Caco-2 (cell line): ENCODE results near the gene TNFRSF21. TPM values are rescaled to one million over a fixed set of nuclear protein-coding genes. Genes with fewer than 3 reads are reported as not detected.

Experiments used
- BruUV-seq: library from RNA; stranded (reverse); fragments of 400-500 nt; replicated peaks from 2 replicates; lab custom pipeline; 2021; lab: Mats Ljungman, UMichigan
- CTCF ChIA-PET: fragments of 300-600 bp; sonication (Branson Sonifier 250); formaldehyde crosslinking; loops from one replicate; lab custom pipeline; 2022; ENCODE audit warnings: antibody characterized with exemption; lab: Charles Lee
- POLR2A ChIA-PET: fragments of 300-600 bp; sonication (Branson Sonifier 250); formaldehyde crosslinking; loops from one replicate; lab custom pipeline; 2022; ENCODE audit warnings: antibody characterized with exemption; lab: Charles Lee
- DNase-seq, 2 experiments: peaks; one replicate each; pipeline versions ENCODE4 v3.0.0 to v3.0.0-alpha.2; 2020 to 2022
- H3K27me3 ChIP-seq: replicated peaks from 2 replicates; pipeline ENCODE4 v1.6.0; 2011; ENCODE audit warnings: low read length; ENCODE audit not compliant: control insufficient read depth, insufficient read depth
- H3K36me3 ChIP-seq: 2 replicates; pipeline ENCODE4 v1.5.1; 2011; ENCODE audit warnings: low read length; ENCODE audit not compliant: control insufficient read depth, insufficient read depth
- H3K4me1 ChIP-seq: fragments of 250-450 bp; sonication (Bioruptor Pico); 2 replicates; pipeline ENCODE4 v1.5.1; 2020; ENCODE audit warnings: mild to moderate bottlenecking
- H3K4me3 ChIP-seq: 2 replicates; pipeline ENCODE4 v1.5.1; 2011; ENCODE audit warnings: low read depth, mild to moderate bottlenecking, control low read depth, low read length
- H3K9me3 ChIP-seq: fragments of 250-450 bp; sonication (Bioruptor Pico); 2 replicates; pipeline ENCODE4 v1.5.1; 2020; ENCODE audit warnings: mild to moderate bottlenecking, moderate library complexity
- H3K27ac Mint-ChIP-seq: one replicate; pipeline ENCODE4 v1.8.0; 2022; ENCODE audit warnings: mixed read lengths; ENCODE audit not compliant: unreplicated experiment
- H3K27me3 Mint-ChIP-seq: one replicate; pipeline ENCODE4 v1.8.0; 2022; ENCODE audit warnings: mixed read lengths; ENCODE audit not compliant: insufficient read depth, unreplicated experiment
- H3K36me3 Mint-ChIP-seq: one replicate; pipeline ENCODE4 v1.8.0; 2022; ENCODE audit warnings: mild to moderate bottlenecking, mixed read lengths; ENCODE audit not compliant: insufficient read depth, unreplicated experiment
- H3K4me1 Mint-ChIP-seq: one replicate; pipeline ENCODE4 v1.8.0; 2022; ENCODE audit warnings: low read depth, mixed read lengths; ENCODE audit not compliant: unreplicated experiment
- H3K4me3 Mint-ChIP-seq: one replicate; pipeline ENCODE4 v1.8.0; 2022; ENCODE audit warnings: mild to moderate bottlenecking, moderate library complexity, mixed read lengths; ENCODE audit not compliant: unreplicated experiment
- H3K9me3 Mint-ChIP-seq: one replicate; pipeline ENCODE4 v1.8.0; 2022; ENCODE audit warnings: mixed read lengths; ENCODE audit not compliant: unreplicated experiment
- CTCF ChIP-seq, 2 experiments: fragments of 200-600 bp in 1 of 2; IDR thresholded peaks; 1 replicate in 1 of 2; 2 replicates in 1 of 2; pipeline versions ENCODE4 v1.5.1 to v1.8.0; 2011 to 2022; ENCODE audit warnings: antibody characterized with exemption in 1 of 2, control low read depth in 1 of 2, inconsistent platforms in 1 of 2, low read depth in 1 of 2, low read length in 1 of 2, mild to moderate bottlenecking in 1 of 2, moderate library complexity in 1 of 2; ENCODE audit not compliant: insufficient read depth in 1 of 2, severe bottlenecking in 1 of 2, unreplicated experiment in 1 of 2
- intact Hi-C: fragments of 100-400 bp; cut with micrococcal nuclease; formaldehyde crosslinking; loops from one replicate; pipeline ENCODE4 v1.10.0; 2022; ENCODE audit not compliant: unreplicated experiment
- total RNA-seq: library from RNA; stranded (reverse); gene quantifications from 2 replicates; pipeline ENCODE4 v1.2.3, GENCODE V29; 2022

Gene TNFRSF21
- total RNA-seq, 1 experiment from 2014 or later = 60.8 TPM

GRCh38 chr6:47187893-47188587 is 121.7 kb downstream of the TNFRSF21 start:
- POLR2A ChIA-PET = no interaction called here
- Histone ChIP-seq H3K4me1 (peaks cover 41% of the 10 kb centered on the region), H3K9me3 (0 out of 2 replicates have a peak, but pooled peaks cover 5% of the 10 kb centered on the region), H3K4me3 (no peak overlapping the region), H3K36me3 (no peaks in the 10 kb centered on the region; the same call in 1 of the 2 replicates), H3K27me3 (no peaks in the 10 kb centered on the region)
- no TSS peak for BruUV-seq
- intact Hi-C loops = loop anchor here (1.0 to 5.0 kb wide), 8 partner anchors 35 to 174 kb away; no protein-coding TSS in a partner anchor
- Mint-ChIP-seq H3K36me3 (peaks cover 14% of the 10 kb centered on the region), H3K4me1 (peaks cover 40% of the 10 kb centered on the region), H3K27me3 (no peaks in the 10 kb centered on the region), H3K4me3 (peak overlapping the region; percentile 50), H3K27ac (peak overlapping the region; percentile 96), H3K9me3 (peaks cover 10% of the 10 kb centered on the region)
- CTCF ChIA-PET = interaction anchor here (1.0 kb wide), 1 partner anchor 82 kb away, joined by 4 read pairs; no protein-coding TSS in a partner anchor
- no peak for TF ChIP-seq CTCF (IDR thresholded peaks at IDR 0.05; ENCODE audit: insufficient read depth in 1 of 2, low read depth in 1 of 2, low read length in 1 of 2, severe bottlenecking in 1 of 2, unreplicated experiment in 1 of 2)
- DNase-seq = peak; percentile 33 to 41

- Histone ChIP-seq H3K4me1 (peaks cover 50% of the 10 kb centered on the region), H3K4me3 (no peak overlapping the region), H3K9me3 (peaks cover 5% of the 10 kb centered on the region; the same call in 1 of the 2 replicates), H3K36me3 (no peaks in the 10 kb centered on the region; the same call in 1 of the 2 replicates), H3K27me3 (no peaks in the 10 kb centered on the region)
- no peak for DNase-seq
- Mint-ChIP-seq H3K36me3 (peaks cover 14% of the 10 kb centered on the region), H3K27me3 (no peaks in the 10 kb centered on the region), H3K9me3 (peaks cover 10% of the 10 kb centered on the region), H3K4me3 (peak overlapping the region; percentile 50), H3K27ac (peak overlapping the region; percentile 96), H3K4me1 (peaks cover 46% of the 10 kb centered on the region)
- intact Hi-C loops = loop anchor here (5.0 kb wide), 1 partner anchor 175 kb away; no protein-coding TSS in a partner anchor
- CTCF ChIA-PET = no interaction called here
- no peak for TF ChIP-seq CTCF (IDR thresholded peaks at IDR 0.05; ENCODE audit: insufficient read depth in 1 of 2, low read depth in 1 of 2, low read length in 1 of 2, severe bottlenecking in 1 of 2, unreplicated experiment in 1 of 2)
- POLR2A ChIA-PET = no interaction called here
- BruUV-seq = no TSS peak
Observed at GRCh38 chr6:47187113-47187512, 122.6 kb downstream of the TNFRSF21 start.

- H3K27me3 Mint-ChIP-seq = no peaks in the 10 kb centered on the region
- no peaks in the 10 kb centered on the region; the same call in 1 of the 2 replicates for H3K36me3 ChIP-seq
- H3K4me3 ChIP-seq = no peak overlapping the region
- H3K36me3 Mint-ChIP-seq = peaks cover under 1% of the 10 kb centered on the region
- ChIA-PET POLR2A (interaction anchor here (0.5 kb wide), 1 partner anchor 31 kb away, joined by 3 read pairs; no protein-coding TSS in a partner anchor), CTCF (no interaction called here)
- H3K27me3 ChIP-seq = no peaks in the 10 kb centered on the region
- peaks cover 38% of the 10 kb centered on the region for H3K4me1 ChIP-seq
- H3K4me1 Mint-ChIP-seq = peaks cover 29% of the 10 kb centered on the region
- no peak for TF ChIP-seq CTCF (IDR thresholded peaks at IDR 0.05; ENCODE audit: insufficient read depth in 1 of 2, low read depth in 1 of 2, low read length in 1 of 2, severe bottlenecking in 1 of 2, unreplicated experiment in 1 of 2)
- DNase-seq = peak in 1 of 2 experiments; percentile 6
- peak overlapping the region; percentile 21 for H3K27ac Mint-ChIP-seq
- intact Hi-C loops = no loop called here
- no TSS peak for BruUV-seq
- no peaks in the 10 kb centered on the region; the same call in 1 of the 2 replicates for H3K9me3 ChIP-seq
- H3K4me3 Mint-ChIP-seq = no peak overlapping the region
- no peaks in the 10 kb centered on the region for H3K9me3 Mint-ChIP-seq
Observed at GRCh38 chr6:47182291-47182957, 127.3 kb downstream of the TNFRSF21 start.
